GM06990 (cell line): Measurements from ENCODE around the gene CES3.

Experiments used
- DNase-seq: peaks from one replicate; pipeline ENCODE4 v3.0.0-alpha.2; 2011; ENCODE audit not compliant: insufficient read length; ENCODE audit errors: extremely low read depth
- H3K27me3 ChIP-seq: replicated peaks from 2 replicates; pipeline ENCODE4 v1.6.0; 2011; ENCODE audit warnings: low read length; ENCODE audit not compliant: control insufficient read depth, insufficient read depth
- H3K36me3 ChIP-seq: 2 replicates; pipeline ENCODE4 v1.5.1; 2011; ENCODE audit warnings: low read length; ENCODE audit not compliant: control insufficient read depth, insufficient read depth
- H3K4me3 ChIP-seq: replicated peaks from 2 replicates; pipeline ENCODE4 v1.5.1; 2011; ENCODE audit warnings: low read depth, mild to moderate bottlenecking, control low read depth, low read length
- TF ChIP-seq, protein P1 (sequence below): IDR thresholded peaks from 2 replicates; pipeline ENCODE4 v1.5.1; 2011; ENCODE audit warnings: low read length, control low read depth, mild to moderate bottlenecking, inconsistent platforms; ENCODE audit not compliant: insufficient read depth, poor library complexity, severe bottlenecking

The CES3 gene

GRCh38 chr16:66927918-66928649, 33.0 kb upstream of the CES3 start:
- Histone ChIP-seq H3K36me3 (peaks cover 9% of the 10 kb centered on the region), H3K27me3 (peaks cover 2% of the 10 kb centered on the region; the same call in 1 of the 2 replicates), H3K4me3 (no peak overlapping the region)
- TF ChIP-seq, protein P1, sequence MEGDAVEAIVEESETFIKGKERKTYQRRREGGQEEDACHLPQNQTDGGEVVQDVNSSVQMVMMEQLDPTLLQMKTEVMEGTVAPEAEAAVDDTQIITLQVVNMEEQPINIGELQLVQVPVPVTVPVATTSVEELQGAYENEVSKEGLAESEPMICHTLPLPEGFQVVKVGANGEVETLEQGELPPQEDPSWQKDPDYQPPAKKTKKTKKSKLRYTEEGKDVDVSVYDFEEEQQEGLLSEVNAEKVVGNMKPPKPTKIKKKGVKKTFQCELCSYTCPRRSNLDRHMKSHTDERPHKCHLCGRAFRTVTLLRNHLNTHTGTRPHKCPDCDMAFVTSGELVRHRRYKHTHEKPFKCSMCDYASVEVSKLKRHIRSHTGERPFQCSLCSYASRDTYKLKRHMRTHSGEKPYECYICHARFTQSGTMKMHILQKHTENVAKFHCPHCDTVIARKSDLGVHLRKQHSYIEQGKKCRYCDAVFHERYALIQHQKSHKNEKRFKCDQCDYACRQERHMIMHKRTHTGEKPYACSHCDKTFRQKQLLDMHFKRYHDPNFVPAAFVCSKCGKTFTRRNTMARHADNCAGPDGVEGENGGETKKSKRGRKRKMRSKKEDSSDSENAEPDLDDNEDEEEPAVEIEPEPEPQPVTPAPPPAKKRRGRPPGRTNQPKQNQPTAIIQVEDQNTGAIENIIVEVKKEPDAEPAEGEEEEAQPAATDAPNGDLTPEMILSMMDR: no peak
- DNase-seq: no peak

DNA sequence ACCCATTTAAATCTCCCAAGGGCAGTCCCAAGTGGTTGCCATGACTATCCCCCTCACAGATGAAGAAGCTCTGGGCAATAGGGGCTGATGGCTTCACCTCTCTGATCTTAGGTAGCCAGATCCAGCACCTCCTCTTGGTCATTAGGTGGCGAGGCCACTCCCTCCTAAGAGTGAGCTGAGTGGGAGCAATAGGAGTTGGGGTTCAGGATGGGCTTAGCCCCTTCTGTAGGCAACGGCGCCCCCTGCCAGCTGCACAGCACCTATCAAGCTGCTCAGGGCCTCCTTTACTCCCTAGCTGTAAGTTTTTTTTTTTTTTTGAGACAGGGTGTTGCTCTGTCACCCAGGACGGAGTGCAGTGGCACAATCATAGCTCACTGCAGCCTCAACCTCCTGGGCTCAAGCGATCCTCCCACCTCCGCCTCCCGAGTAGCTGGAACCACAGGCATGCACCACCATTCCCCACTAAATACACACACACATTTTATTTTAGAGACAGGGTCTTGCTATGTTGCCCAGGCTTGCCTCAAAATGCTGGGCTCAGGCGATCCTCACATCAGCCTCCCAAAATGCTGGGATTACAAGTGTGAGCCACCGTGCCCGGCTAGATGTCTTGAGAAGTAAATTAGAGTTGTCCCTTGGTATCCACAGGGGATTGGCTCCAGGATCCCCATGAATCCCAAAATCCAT, 32.2 kb upstream of the CES3 start:
- H3K27me3 ChIP-seq: peaks cover 1% of the 10 kb centered on the region; the same call in 1 of the 2 replicates
- no peak overlapping the region for H3K4me3 ChIP-seq
- no peak for DNase-seq
- TF ChIP-seq, protein P1: peak; percentile 45
- peaks cover 9% of the 10 kb centered on the region for H3K36me3 ChIP-seq

GRCh38 chr16:66930189-66930588, 30.9 kb upstream of the CES3 start:
- Histone ChIP-seq H3K27me3 (no peaks in the 10 kb centered on the region; the same call in 1 of the 2 replicates), H3K36me3 (peaks cover 9% of the 10 kb centered on the region), H3K4me3 (no peak overlapping the region)
- TF ChIP-seq, protein P1: no peak
- no peak for DNase-seq

- TF ChIP-seq, protein P1: no peak
- Histone ChIP-seq H3K36me3 (peaks cover 9% of the 10 kb centered on the region), H3K4me3 (no peak overlapping the region), H3K27me3 (no peaks in the 10 kb centered on the region)
- DNase-seq: no peak
Observed at GRCh38 chr16:66931665-66932064, 29.4 kb upstream of the CES3 start.

GRCh38 chr16:66932076-66932475, 29.0 kb upstream of the CES3 start:
- no peak for DNase-seq
- Histone ChIP-seq H3K27me3 (no peaks in the 10 kb centered on the region), H3K36me3 (peaks cover 9% of the 10 kb centered on the region), H3K4me3 (no peak overlapping the region)
- TF ChIP-seq, protein P1: no peak
